ENCODE data around the gene SNX8. TPM values are rescaled to one million over a fixed set of nuclear protein-coding genes. Genes with fewer than 3 reads are reported as not detected.

The SNX8 gene
- polyA plus RNA-seq, 2 of the 4 experiments (the other 2 are of a cell fraction): 21.2 to 36.3 TPM

DNA sequence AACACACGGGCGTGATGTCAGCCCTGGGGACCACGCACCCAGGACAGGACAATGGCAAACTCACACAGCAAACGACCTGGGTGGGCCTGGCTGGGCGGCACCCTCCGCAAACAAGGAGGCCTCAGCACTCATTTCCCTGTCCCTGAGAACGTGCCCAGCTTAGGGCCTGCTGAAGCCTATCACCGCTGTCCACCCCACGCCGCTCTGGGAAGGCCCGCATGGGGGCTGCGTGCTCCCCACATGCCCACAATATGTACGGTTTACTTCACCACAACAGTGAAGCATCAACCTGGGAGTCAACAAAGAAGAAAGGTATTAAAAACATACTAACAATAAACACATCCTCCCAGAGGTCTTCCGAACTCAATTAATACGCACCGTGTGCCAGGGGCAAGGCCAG is 93.7 kb downstream of the SNX8 start:
- CTCF ChIA-PET: no interaction called here
- POLR2A ChIA-PET: no interaction called here
- TF ChIP-seq, protein P1, sequence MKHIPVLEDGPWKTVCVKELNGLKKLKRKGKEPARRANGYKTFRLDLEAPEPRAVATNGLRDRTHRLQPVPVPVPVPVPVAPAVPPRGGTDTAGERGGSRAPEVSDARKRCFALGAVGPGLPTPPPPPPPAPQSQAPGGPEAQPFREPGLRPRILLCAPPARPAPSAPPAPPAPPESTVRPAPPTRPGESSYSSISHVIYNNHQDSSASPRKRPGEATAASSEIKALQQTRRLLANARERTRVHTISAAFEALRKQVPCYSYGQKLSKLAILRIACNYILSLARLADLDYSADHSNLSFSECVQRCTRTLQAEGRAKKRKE (CRISPR knock-in tag; IDR thresholded peaks at IDR 0.05; ENCODE audit: low read depth): no peak
- TF ChIP-seq ZC3H11A (IDR thresholded peaks at IDR 0.05) (no peak), HDAC2 (IDR thresholded peaks at IDR 0.05) (no peak), HES2 (IDR thresholded peaks at IDR 0.05) (no peak), POLR2AphosphoS2 (conservative IDR thresholded peaks at IDR 0.05; ENCODE audit: low read length) (no peak), EHMT2 (IDR thresholded peaks at IDR 0.05; ENCODE audit: low read depth) (no peak), HOXB5 (CRISPR knock-in tag; IDR thresholded peaks at IDR 0.05) (no peak), HEYL (CRISPR knock-in tag; IDR thresholded peaks at IDR 0.05) (no peak), SREBF2 (IDR thresholded peaks at IDR 0.05) (no peak), POLR2A (IDR thresholded peaks at IDR 0.05; ENCODE audit: low read length) (no peak), KDM5A (IDR thresholded peaks at IDR 0.05) (no peak), TFCP2L1 (CRISPR knock-in tag; IDR thresholded peaks at IDR 0.05) (no peak)
- TF ChIP-seq, protein P2, sequence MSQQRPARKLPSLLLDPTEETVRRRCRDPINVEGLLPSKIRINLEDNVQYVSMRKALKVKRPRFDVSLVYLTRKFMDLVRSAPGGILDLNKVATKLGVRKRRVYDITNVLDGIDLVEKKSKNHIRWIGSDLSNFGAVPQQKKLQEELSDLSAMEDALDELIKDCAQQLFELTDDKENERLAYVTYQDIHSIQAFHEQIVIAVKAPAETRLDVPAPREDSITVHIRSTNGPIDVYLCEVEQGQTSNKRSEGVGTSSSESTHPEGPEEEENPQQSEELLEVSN (IDR thresholded peaks at IDR 0.05; ENCODE audit: borderline replicate concordance, low read depth): no peak
- 90% methylated on average over 16 of the region's 16 CpGs for WGBS (ENCODE audit: missing lambda C conversion rate)
- no peak for ATAC-seq
- 0 out of 3 replicates have a peak, but pooled peaks cover 6% of the 10 kb centered on the region for H3K4me1 ChIP-seq
- no peak overlapping the region for H3K27ac ChIP-seq
- FAIRE-seq: no peak
- no peak overlapping the region for H3K4me2 ChIP-seq
- DNase-seq (ENCODE audit: low read depth in 1 of 2, low spot score in 1 of 2): no peak
- H3K4me3 ChIP-seq: no peak overlapping the region
- H3K9me3 ChIP-seq: no peaks in the 10 kb centered on the region

GRCh38 chr7:2220030-2220429 is 94.2 kb downstream of the SNX8 start:
- no peak overlapping the region for H3K27ac ChIP-seq
- FAIRE-seq: no peak
- no peak overlapping the region for H3K4me3 ChIP-seq
- H3K9me3 ChIP-seq: no peaks in the 10 kb centered on the region
- POLR2A ChIA-PET: no interaction called here
- 0 out of 3 replicates have a peak, but pooled peaks cover under 1% of the 10 kb centered on the region for H3K4me1 ChIP-seq
- 92% methylated on average over 19 of the region's 19 CpGs for WGBS (ENCODE audit: missing lambda C conversion rate)
- no peak for ATAC-seq
- TF ChIP-seq PHF8 (IDR thresholded peaks at IDR 0.05; ENCODE audit: borderline replicate concordance, low read depth) (no peak), CHD4 (IDR thresholded peaks at IDR 0.05; ENCODE audit: borderline replicate concordance) (no peak), NR3C1 (IDR thresholded peaks at IDR 0.05) (no peak), RARB (CRISPR knock-in tag; IDR thresholded peaks at IDR 0.05) (no peak), FOSB (CRISPR knock-in tag; IDR thresholded peaks at IDR 0.05) (no peak), HOXB5 (CRISPR knock-in tag; IDR thresholded peaks at IDR 0.05) (no peak), FOXS1 (CRISPR knock-in tag; IDR thresholded peaks at IDR 0.05) (no peak), ELK1 (IDR thresholded peaks at IDR 0.05; ENCODE audit: low read depth, low read length) (no peak), TP53 (CRISPR knock-in tag; IDR thresholded peaks at IDR 0.05) (no peak), BCL3 (IDR thresholded peaks at IDR 0.05) (no peak), ESRRA (IDR thresholded peaks at IDR 0.05; ENCODE audit: borderline replicate concordance, low read length) (no peak), EP300 (IDR thresholded peaks at IDR 0.05) (no peak), CHD2 (IDR thresholded peaks at IDR 0.05; ENCODE audit: low read length, partially characterized antibody) (no peak), CBX8 (IDR thresholded peaks at IDR 0.05) (no peak)
- TF ChIP-seq, protein P3, sequence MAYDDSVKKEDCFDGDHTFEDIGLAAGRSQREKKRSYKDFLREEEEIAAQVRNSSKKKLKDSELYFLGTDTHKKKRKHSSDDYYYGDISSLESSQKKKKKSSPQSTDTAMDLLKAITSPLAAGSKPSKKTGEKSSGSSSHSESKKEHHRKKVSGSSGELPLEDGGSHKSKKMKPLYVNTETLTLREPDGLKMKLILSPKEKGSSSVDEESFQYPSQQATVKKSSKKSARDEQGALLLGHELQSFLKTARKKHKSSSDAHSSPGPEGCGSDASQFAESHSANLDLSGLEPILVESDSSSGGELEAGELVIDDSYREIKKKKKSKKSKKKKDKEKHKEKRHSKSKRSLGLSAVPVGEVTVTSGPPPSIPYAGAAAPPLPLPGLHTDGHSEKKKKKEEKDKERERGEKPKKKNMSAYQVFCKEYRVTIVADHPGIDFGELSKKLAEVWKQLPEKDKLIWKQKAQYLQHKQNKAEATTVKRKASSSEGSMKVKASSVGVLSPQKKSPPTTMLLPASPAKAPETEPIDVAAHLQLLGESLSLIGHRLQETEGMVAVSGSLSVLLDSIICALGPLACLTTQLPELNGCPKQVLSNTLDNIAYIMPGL (CRISPR knock-in tag; IDR thresholded peaks at IDR 0.05; ENCODE audit: borderline replicate concordance): no peak
- TF ChIP-seq, protein P2 (IDR thresholded peaks at IDR 0.05; ENCODE audit: borderline replicate concordance, low read depth): no peak
- CTCF ChIA-PET: no interaction called here
- no peak overlapping the region for H3K4me2 ChIP-seq
- no peak for DNase-seq (ENCODE audit: low read depth in 1 of 2, low spot score in 1 of 2)

Data from A549 (cell line).